Naive B cell (primary cell): ENCODE measurements around the gene NOX5. TPM values are rescaled to one million over a fixed set of nuclear protein-coding genes. Genes with fewer than 3 reads are reported as not detected.

ENCODE experiments used
- ATAC-seq, 2 donors: fragments of 150-1000 bp; cut with Tn5 transposase; 2 replicates each; pipeline ENCODE4 v1.10.0; 2021; ENCODE audit warnings: low read depth in 2 of 2, mild to moderate bottlenecking in 2 of 2, moderate library complexity in 2 of 2
- DNase-seq: peaks from one replicate; pipeline ENCODE4 v3.0.0; 2022
- H3K27ac Mint-ChIP-seq, 6 donors: one replicate each; pipeline ENCODE4 v1.8.0; 2020 to 2022; ENCODE audit warnings: mild to moderate bottlenecking in 6 of 6, mixed read lengths in 6 of 6, moderate library complexity in 5 of 6, inconsistent platforms in 2 of 6
- H3K27me3 Mint-ChIP-seq, 3 donors: one replicate each; pipeline ENCODE4 v1.8.0; 2021 to 2022; ENCODE audit warnings: mixed read lengths in 3 of 3, mild to moderate bottlenecking in 1 of 3
- H3K36me3 Mint-ChIP-seq, 2 donors: one replicate each; pipeline ENCODE4 v1.8.0; 2020 to 2022; ENCODE audit warnings: mixed read lengths in 2 of 2, inconsistent platforms in 1 of 2, mild to moderate bottlenecking in 1 of 2
- H3K4me1 Mint-ChIP-seq, 3 donors: one replicate each; pipeline ENCODE4 v1.8.0; 2020 to 2022; ENCODE audit warnings: mixed read lengths in 3 of 3, inconsistent platforms in 1 of 3, mild to moderate bottlenecking in 1 of 3, moderate library complexity in 1 of 3
- H3K4me3 Mint-ChIP-seq, 8 donors: one replicate each; pipeline ENCODE4 v1.8.0; 2020 to 2022; ENCODE audit warnings: mild to moderate bottlenecking in 8 of 8, mixed read lengths in 8 of 8, moderate library complexity in 8 of 8, inconsistent platforms in 2 of 8
- H3K9me3 Mint-ChIP-seq, 7 donors: one replicate each; pipeline ENCODE4 v1.8.0; 2020 to 2022; ENCODE audit warnings: mixed read lengths in 7 of 7, mild to moderate bottlenecking in 5 of 7, inconsistent platforms in 2 of 7, moderate library complexity in 1 of 7
- polyA plus RNA-seq, 6 donors: library from polyadenylated mRNA; unstranded; fragments of 300-500 nt; fragmentation: Illumina TruSeq; gene quantifications; one replicate each; pipeline ENCODE4 v1.2.3, GENCODE V29; 2021; ENCODE audit warnings: low read depth in 6 of 6

The NOX5 gene
- polyA plus RNA-seq, 6 donors from 2014 or later, result not detected

- H3K4me1 Mint-ChIP-seq, result peaks cover 3% of the 10 kb centered on the region in 3 donors
- peaks cover 12 to 35% (median 32%) of the 10 kb centered on the region in 3 donors for H3K27me3 Mint-ChIP-seq
- H3K9me3 Mint-ChIP-seq, result no peaks in the 10 kb centered on the region
- no peak for ATAC-seq
- H3K36me3 Mint-ChIP-seq, result no peaks in the 10 kb centered on the region
- H3K4me3 Mint-ChIP-seq, result no peak overlapping the region
- H3K27ac Mint-ChIP-seq, result no peak overlapping the region
- no peak for DNase-seq
Measured at GRCh38 chr15:69036826-69037225, 22.3 kb downstream of the NOX5 start.

- H3K27me3 Mint-ChIP-seq, result peaks cover 12 to 35% (median 25%) of the 10 kb centered on the region in 3 donors
Measured at GRCh38 chr15:69037482-69037881, 23.0 kb downstream of the NOX5 start.

GRCh38 chr15:69037977-69038376 lies 23.5 kb downstream of the NOX5 start:
- Mint-ChIP-seq H3K27ac (no peak overlapping the region), H3K4me3 (no peak overlapping the region), H3K27me3 (peaks cover 13 to 35% (median 21%) of the 10 kb centered on the region in 3 donors), H3K4me1 (no peaks in the 10 kb centered on the region), H3K9me3 (no peaks in the 10 kb centered on the region), H3K36me3 (no peaks in the 10 kb centered on the region)
- ATAC-seq, result no peak
- DNase-seq, result no peak

More at GRCh38 chr15:69037482-69037881, 23.0 kb downstream of the NOX5 start:
- Mint-ChIP-seq H3K4me1 (no peaks in the 10 kb centered on the region), H3K4me3 (no peak overlapping the region), H3K9me3 (no peaks in the 10 kb centered on the region), H3K36me3 (no peaks in the 10 kb centered on the region), H3K27ac (no peak overlapping the region)
- ATAC-seq (no peak), DNase-seq (no peak)

GRCh38 chr15:69038508-69038907 lies 24.0 kb downstream of the NOX5 start:
- Mint-ChIP-seq H3K27ac (no peak overlapping the region), H3K9me3 (no peaks in the 10 kb centered on the region), H3K4me1 (no peaks in the 10 kb centered on the region), H3K27me3 (peaks cover 16 to 35% (median 21%) of the 10 kb centered on the region in 3 donors), H3K4me3 (no peak overlapping the region), H3K36me3 (no peaks in the 10 kb centered on the region)
- ATAC-seq (no peak), DNase-seq (no peak)

GRCh38 chr15:69039516-69040225 lies 25.2 kb downstream of the NOX5 start:
- DNase-seq (no peak), ATAC-seq (no peak)
- Mint-ChIP-seq H3K36me3 (no peaks in the 10 kb centered on the region), H3K4me1 (no peaks in the 10 kb centered on the region), H3K4me3 (no peak overlapping the region), H3K27ac (no peak overlapping the region), H3K9me3 (no peaks in the 10 kb centered on the region), H3K27me3 (peaks cover 9 to 35% (median 21%) of the 10 kb centered on the region in 3 donors)

GRCh38 chr15:69042531-69042930 lies 28.0 kb downstream of the NOX5 start:
- no peaks in the 10 kb centered on the region for H3K9me3 Mint-ChIP-seq

GRCh38 chr15:69045802-69046201 lies 31.3 kb downstream of the NOX5 start:
- Mint-ChIP-seq H3K4me1 (no peaks in the 10 kb centered on the region), H3K4me3 (no peak overlapping the region), H3K9me3 (no peaks in the 10 kb centered on the region), H3K36me3 (no peaks in the 10 kb centered on the region), H3K27ac (no peak overlapping the region), H3K27me3 (peaks cover 4 to 21% (median 15%) of the 10 kb centered on the region in 3 donors)
- DNase-seq, result no peak
- ATAC-seq, result no peak

More at GRCh38 chr15:69042531-69042930, 28.0 kb downstream of the NOX5 start:
- peaks cover 4 to 23% (median 14%) of the 10 kb centered on the region in 3 donors for H3K27me3 Mint-ChIP-seq
- no peak overlapping the region for H3K4me3 Mint-ChIP-seq
- no peak for DNase-seq
- no peaks in the 10 kb centered on the region for H3K4me1 Mint-ChIP-seq
- H3K36me3 Mint-ChIP-seq, result no peaks in the 10 kb centered on the region
- H3K27ac Mint-ChIP-seq, result no peak overlapping the region
- ATAC-seq, result no peak

GRCh38 chr15:69046781-69047180 lies 32.3 kb downstream of the NOX5 start:
- DNase-seq (no peak), ATAC-seq (no peak)
- Mint-ChIP-seq H3K4me1 (no peaks in the 10 kb centered on the region), H3K9me3 (no peaks in the 10 kb centered on the region), H3K36me3 (no peaks in the 10 kb centered on the region), H3K27ac (no peak overlapping the region), H3K27me3 (peaks cover 4 to 26% (median 22%) of the 10 kb centered on the region in 3 donors), H3K4me3 (no peak overlapping the region)

- H3K27ac Mint-ChIP-seq, result no peak overlapping the region
- H3K9me3 Mint-ChIP-seq, result no peaks in the 10 kb centered on the region
Measured at GRCh38 chr15:69049976-69050375, 35.5 kb downstream of the NOX5 start.

GRCh38 chr15:69055251-69055650 lies 40.8 kb downstream of the NOX5 start:
- Mint-ChIP-seq H3K27me3 (peaks cover 27 to 49% (median 36%) of the 10 kb centered on the region in 3 donors), H3K4me1 (peaks cover 0 to 12% (median 7%) of the 10 kb centered on the region in 3 donors), H3K36me3 (no peaks in the 10 kb centered on the region), H3K9me3 (no peaks in the 10 kb centered on the region), H3K4me3 (no peak overlapping the region), H3K27ac (no peak overlapping the region)
- DNase-seq (no peak), ATAC-seq (no peak)

More at GRCh38 chr15:69049976-69050375, 35.5 kb downstream of the NOX5 start:
- Mint-ChIP-seq H3K4me1 (no peaks in the 10 kb centered on the region), H3K27me3 (peaks cover 19 to 37% (median 34%) of the 10 kb centered on the region in 3 donors), H3K4me3 (no peak overlapping the region), H3K36me3 (no peaks in the 10 kb centered on the region)
- ATAC-seq, result no peak
- no peak for DNase-seq

- H3K36me3 Mint-ChIP-seq, result no peaks in the 10 kb centered on the region
- no peak for ATAC-seq
- no peaks in the 10 kb centered on the region for H3K9me3 Mint-ChIP-seq
- peaks cover 0 to 19% (median 7%) of the 10 kb centered on the region in 3 donors for H3K4me1 Mint-ChIP-seq
- H3K4me3 Mint-ChIP-seq, result no peak overlapping the region
- DNase-seq, result no peak
- no peak overlapping the region for H3K27ac Mint-ChIP-seq
- H3K27me3 Mint-ChIP-seq, result peaks cover 27 to 42% (median 30%) of the 10 kb centered on the region in 3 donors
Measured at GRCh38 chr15:69056365-69056764, 41.9 kb downstream of the NOX5 start.

GRCh38 chr15:69058830-69059556 lies 44.5 kb downstream of the NOX5 start:
- ATAC-seq (no peak), DNase-seq (peak; percentile 31)
- Mint-ChIP-seq H3K4me1 (peaks cover 0 to 21% (median 7%) of the 10 kb centered on the region in 3 donors), H3K36me3 (no peaks in the 10 kb centered on the region), H3K4me3 (no peak overlapping the region), H3K27ac (no peak overlapping the region), H3K9me3 (peaks cover 0 to 2% (median 0%) of the 10 kb centered on the region in 7 donors), H3K27me3 (peaks cover 16 to 35% (median 30%) of the 10 kb centered on the region in 3 donors)

GRCh38 chr15:69059557-69059943 lies 45.1 kb downstream of the NOX5 start:
- Mint-ChIP-seq H3K4me1 (peaks cover 0 to 21% (median 7%) of the 10 kb centered on the region in 3 donors), H3K9me3 (peaks cover 0 to 2% (median 0%) of the 10 kb centered on the region in 7 donors), H3K27me3 (peaks cover 15 to 31% (median 29%) of the 10 kb centered on the region in 3 donors), H3K36me3 (no peaks in the 10 kb centered on the region), H3K4me3 (no peak overlapping the region), H3K27ac (peak overlapping the region in 2 of 6 donors; percentile 43 to 70)
- DNase-seq (no peak), ATAC-seq (no peak)

GRCh38 chr15:69060041-69060481 lies 45.6 kb downstream of the NOX5 start:
- peak overlapping the region in 1 of 6 donors; percentile 60 for H3K27ac Mint-ChIP-seq
- H3K9me3 Mint-ChIP-seq, result peaks cover 0 to 2% (median 0%) of the 10 kb centered on the region in 7 donors
- no peak overlapping the region for H3K4me3 Mint-ChIP-seq
- H3K36me3 Mint-ChIP-seq, result no peaks in the 10 kb centered on the region
- no peak for DNase-seq
- H3K27me3 Mint-ChIP-seq, result peaks cover 13 to 33% (median 30%) of the 10 kb centered on the region in 3 donors
- ATAC-seq, result no peak
- H3K4me1 Mint-ChIP-seq, result peaks cover 0 to 21% (median 7%) of the 10 kb centered on the region in 3 donors
